ENCODE data around the gene SLCO3A1.

- TF ChIP-seq, protein P1, sequence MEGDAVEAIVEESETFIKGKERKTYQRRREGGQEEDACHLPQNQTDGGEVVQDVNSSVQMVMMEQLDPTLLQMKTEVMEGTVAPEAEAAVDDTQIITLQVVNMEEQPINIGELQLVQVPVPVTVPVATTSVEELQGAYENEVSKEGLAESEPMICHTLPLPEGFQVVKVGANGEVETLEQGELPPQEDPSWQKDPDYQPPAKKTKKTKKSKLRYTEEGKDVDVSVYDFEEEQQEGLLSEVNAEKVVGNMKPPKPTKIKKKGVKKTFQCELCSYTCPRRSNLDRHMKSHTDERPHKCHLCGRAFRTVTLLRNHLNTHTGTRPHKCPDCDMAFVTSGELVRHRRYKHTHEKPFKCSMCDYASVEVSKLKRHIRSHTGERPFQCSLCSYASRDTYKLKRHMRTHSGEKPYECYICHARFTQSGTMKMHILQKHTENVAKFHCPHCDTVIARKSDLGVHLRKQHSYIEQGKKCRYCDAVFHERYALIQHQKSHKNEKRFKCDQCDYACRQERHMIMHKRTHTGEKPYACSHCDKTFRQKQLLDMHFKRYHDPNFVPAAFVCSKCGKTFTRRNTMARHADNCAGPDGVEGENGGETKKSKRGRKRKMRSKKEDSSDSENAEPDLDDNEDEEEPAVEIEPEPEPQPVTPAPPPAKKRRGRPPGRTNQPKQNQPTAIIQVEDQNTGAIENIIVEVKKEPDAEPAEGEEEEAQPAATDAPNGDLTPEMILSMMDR (IDR thresholded peaks at IDR 0.05): no peak
- TF ChIP-seq POLR2AphosphoS5 (IDR thresholded peaks at IDR 0.05): no peak
Observed at GRCh38 chr15:92149465-92149864, 296.0 kb downstream of the SLCO3A1 start.
